Ishikawa (cell line): ENCODE measurements around the gene PDE4B.

Source experiments
- CEBPB ChIP-seq: IDR thresholded peaks from 2 replicates; pipeline ENCODE4 v1.6.1; 2012
- CREB1 ChIP-seq: IDR thresholded peaks from 2 replicates; pipeline ENCODE4 v1.6.1; 2012; ENCODE audit warnings: low read depth
- EGR1 ChIP-seq: IDR thresholded peaks from 2 replicates; pipeline ENCODE4 v1.6.1; 2012
- EP300 ChIP-seq: IDR thresholded peaks from 2 replicates; pipeline ENCODE4 v1.6.1; 2012; ENCODE audit warnings: borderline replicate concordance
- FOXM1 ChIP-seq: IDR thresholded peaks from 2 replicates; pipeline ENCODE4 v1.6.1; 2012; ENCODE audit warnings: low read depth, borderline replicate concordance
- NFIC ChIP-seq: IDR thresholded peaks from 2 replicates; pipeline ENCODE4 v1.6.1; 2012
- RAD21 ChIP-seq: IDR thresholded peaks from 2 replicates; pipeline ENCODE4 v1.6.1; 2012; ENCODE audit warnings: low read depth
- TAF1 ChIP-seq: IDR thresholded peaks from 2 replicates; pipeline ENCODE4 v1.6.1; 2012; ENCODE audit warnings: low read depth, mild to moderate bottlenecking
- TCF12 ChIP-seq: IDR thresholded peaks from 2 replicates; pipeline ENCODE4 v1.6.1; 2012; ENCODE audit warnings: low read depth
- TEAD4 ChIP-seq: IDR thresholded peaks from 2 replicates; pipeline ENCODE4 v1.6.1; 2012
- YY1 ChIP-seq: IDR thresholded peaks from 2 replicates; pipeline ENCODE4 v1.6.1; 2012; ENCODE audit warnings: low read depth
- ZBTB7A ChIP-seq: IDR thresholded peaks from 2 replicates; pipeline ENCODE4 v1.6.1; 2012; ENCODE audit warnings: low read depth
- TF ChIP-seq, protein P1 (sequence below): IDR thresholded peaks from 2 replicates; pipeline ENCODE4 v1.6.1; 2012
- TF ChIP-seq, protein P2 (sequence below): IDR thresholded peaks from 2 replicates; pipeline ENCODE4 v1.6.1; 2012; ENCODE audit warnings: low read depth, mild to moderate bottlenecking
- TF ChIP-seq, protein P3 (sequence below): IDR thresholded peaks from 2 replicates; pipeline ENCODE4 v1.6.1; 2012

Gene PDE4B

DNA sequence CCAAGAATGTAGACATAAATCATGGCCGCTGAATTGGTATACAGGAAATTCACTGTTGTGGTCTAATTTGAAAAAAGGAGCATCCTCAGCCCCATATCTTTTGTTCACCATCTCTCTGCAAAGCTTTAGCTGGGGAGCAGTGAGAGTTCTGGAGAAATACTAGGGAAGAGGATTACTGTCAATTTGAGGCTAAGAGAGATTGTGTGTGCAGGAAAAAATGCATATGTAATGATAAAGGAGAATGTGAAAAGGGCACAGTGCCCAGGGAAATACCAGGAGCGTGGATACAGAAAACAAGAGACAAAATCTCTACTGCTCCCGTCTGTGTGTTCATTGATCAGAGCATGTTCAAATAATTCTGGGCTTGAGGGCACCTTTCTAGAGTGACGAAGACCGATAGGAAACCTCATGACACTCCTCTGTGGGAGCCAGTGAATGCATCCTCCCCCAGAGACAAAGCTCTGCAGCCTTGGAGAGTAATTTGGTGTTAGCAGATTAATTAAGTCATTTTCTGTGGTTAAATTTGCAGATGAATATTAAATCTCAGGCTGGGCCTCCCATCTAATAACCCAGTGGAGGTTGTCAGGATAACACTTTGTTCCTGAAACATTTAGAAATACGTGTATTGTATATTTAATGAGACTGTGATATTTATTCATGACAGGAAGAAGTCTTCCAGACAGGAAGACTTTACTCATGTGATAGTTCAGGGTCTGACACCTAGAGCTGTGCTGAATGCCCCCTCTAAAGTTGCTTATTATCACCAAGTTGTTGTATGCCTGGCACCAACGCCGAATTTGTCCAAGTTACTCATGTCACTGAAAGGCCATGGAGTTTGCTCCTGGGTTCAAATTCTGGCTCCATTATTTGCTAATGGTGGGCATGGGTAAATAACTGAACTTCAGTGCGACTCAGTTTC is 453.9 kb downstream of the PDE4B start:
- TF ChIP-seq TEAD4, result no peak
- no peak for TF ChIP-seq NFIC
- no peak for TF ChIP-seq CEBPB
- TF ChIP-seq TCF12, result no peak
- no peak for TF ChIP-seq ZBTB7A
- TF ChIP-seq, protein P1, sequence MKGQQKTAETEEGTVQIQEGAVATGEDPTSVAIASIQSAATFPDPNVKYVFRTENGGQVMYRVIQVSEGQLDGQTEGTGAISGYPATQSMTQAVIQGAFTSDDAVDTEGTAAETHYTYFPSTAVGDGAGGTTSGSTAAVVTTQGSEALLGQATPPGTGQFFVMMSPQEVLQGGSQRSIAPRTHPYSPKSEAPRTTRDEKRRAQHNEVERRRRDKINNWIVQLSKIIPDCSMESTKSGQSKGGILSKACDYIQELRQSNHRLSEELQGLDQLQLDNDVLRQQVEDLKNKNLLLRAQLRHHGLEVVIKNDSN, result no peak
- TF ChIP-seq, protein P2, sequence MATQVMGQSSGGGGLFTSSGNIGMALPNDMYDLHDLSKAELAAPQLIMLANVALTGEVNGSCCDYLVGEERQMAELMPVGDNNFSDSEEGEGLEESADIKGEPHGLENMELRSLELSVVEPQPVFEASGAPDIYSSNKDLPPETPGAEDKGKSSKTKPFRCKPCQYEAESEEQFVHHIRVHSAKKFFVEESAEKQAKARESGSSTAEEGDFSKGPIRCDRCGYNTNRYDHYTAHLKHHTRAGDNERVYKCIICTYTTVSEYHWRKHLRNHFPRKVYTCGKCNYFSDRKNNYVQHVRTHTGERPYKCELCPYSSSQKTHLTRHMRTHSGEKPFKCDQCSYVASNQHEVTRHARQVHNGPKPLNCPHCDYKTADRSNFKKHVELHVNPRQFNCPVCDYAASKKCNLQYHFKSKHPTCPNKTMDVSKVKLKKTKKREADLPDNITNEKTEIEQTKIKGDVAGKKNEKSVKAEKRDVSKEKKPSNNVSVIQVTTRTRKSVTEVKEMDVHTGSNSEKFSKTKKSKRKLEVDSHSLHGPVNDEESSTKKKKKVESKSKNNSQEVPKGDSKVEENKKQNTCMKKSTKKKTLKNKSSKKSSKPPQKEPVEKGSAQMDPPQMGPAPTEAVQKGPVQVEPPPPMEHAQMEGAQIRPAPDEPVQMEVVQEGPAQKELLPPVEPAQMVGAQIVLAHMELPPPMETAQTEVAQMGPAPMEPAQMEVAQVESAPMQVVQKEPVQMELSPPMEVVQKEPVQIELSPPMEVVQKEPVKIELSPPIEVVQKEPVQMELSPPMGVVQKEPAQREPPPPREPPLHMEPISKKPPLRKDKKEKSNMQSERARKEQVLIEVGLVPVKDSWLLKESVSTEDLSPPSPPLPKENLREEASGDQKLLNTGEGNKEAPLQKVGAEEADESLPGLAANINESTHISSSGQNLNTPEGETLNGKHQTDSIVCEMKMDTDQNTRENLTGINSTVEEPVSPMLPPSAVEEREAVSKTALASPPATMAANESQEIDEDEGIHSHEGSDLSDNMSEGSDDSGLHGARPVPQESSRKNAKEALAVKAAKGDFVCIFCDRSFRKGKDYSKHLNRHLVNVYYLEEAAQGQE, result no peak
- no peak for TF ChIP-seq YY1
- no peak for TF ChIP-seq TAF1
- no peak for TF ChIP-seq EGR1
- TF ChIP-seq RAD21, result no peak
- TF ChIP-seq CREB1, result no peak

DNA sequence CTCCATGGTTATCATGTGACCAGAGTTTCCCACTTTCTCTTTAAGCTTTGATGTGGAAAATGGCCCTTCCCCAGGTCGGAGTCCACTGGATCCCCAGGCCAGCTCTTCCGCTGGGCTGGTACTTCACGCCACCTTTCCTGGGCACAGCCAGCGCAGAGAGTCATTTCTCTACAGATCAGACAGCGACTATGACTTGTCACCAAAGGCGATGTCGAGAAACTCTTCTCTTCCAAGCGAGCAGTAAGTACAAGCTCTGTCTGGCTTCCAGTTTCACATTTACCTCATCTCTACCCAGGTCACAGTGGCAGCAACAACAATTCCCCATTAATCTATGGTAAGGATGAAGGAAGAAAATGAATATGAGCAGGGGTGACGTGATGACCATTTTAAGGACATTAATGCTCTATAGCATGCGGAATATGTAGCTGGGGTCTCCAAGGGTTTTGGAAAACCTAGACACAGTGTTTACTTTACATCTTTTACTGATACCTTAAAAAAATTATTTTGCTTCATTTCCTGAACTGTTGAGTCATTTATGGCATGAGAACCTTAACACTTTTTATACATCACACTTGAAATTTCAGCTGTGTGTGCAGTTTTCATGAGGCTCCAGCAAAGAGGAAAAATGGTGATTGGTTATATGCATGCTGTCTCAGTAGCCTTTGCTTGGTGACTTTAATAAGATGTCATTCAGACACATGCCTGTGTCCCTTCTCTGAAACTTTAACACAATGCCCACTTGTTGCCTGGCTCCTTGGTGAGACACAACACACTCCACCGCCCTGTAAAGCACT is 454.9 kb downstream of the PDE4B start:
- TF ChIP-seq, protein P3, sequence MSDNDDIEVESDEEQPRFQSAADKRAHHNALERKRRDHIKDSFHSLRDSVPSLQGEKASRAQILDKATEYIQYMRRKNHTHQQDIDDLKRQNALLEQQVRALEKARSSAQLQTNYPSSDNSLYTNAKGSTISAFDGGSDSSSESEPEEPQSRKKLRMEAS, result no peak
- no peak for TF ChIP-seq FOXM1
- no peak for TF ChIP-seq EGR1
- TF ChIP-seq, protein P2, result no peak
- no peak for TF ChIP-seq EP300
- TF ChIP-seq CREB1, result no peak

DNA sequence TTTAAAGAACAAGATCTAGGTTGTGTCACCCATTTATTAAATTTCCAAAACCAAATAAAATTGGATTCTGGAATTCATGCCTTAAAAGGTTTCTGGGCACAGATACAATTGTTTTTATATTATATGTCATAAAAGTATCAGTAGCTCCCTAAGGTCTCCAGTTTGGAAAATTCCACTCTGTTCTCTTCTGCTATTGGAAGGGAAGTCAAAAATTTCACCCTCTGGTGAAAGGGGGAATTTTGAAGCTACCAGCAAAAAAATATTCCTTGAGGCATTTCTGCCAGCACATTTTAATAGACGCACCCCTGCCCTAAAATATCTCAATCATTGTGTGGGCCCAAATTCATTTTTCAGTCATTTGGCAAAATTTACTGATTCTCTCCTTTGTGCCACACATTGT is 455.6 kb downstream of the PDE4B start:
- TF ChIP-seq EGR1, result no peak
- no peak for TF ChIP-seq YY1
- TF ChIP-seq TEAD4, result no peak
- no peak for TF ChIP-seq TCF12
- no peak for TF ChIP-seq CEBPB

DNA sequence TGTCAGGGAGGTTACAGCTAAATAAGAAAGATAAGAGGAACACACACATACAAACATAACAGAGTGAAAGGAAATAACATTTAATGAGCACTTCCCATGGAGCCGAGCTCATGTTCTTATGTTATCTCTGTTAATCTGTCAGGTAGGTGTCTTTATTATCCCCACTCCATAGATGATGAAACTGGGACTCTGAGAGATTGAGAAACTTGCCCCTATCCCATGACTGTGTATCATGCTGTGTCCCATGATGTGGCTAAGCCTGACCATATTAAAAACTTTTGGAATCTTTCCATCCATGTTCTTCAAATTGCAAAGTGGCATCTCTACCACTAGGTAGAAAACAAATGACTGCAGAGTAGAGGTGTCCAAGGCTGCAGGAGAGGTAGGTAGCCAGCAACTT is 456.1 kb downstream of the PDE4B start:
- TF ChIP-seq YY1, result no peak
- TF ChIP-seq EGR1, result no peak
- no peak for TF ChIP-seq ZBTB7A
- TF ChIP-seq, protein P2, result no peak

DNA sequence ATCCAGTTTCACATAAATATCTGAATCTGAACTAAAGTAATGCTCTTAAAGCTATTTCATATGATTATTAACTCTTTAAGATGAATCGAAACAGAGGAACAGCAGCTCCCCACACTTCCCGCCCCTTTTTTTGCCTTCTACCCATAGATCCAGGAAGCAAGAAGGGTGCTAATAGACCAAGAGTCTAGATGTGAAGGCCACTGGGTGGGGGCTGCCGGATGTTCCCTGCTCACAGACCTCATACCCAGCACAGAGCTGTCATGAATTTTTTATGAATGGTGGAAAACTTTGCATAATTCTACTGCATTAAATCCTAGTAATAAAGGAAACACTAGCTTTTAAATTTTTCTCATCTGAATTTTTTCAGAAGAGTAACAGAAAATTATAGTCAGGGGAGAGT is 457.4 kb downstream of the PDE4B start:
- TF ChIP-seq CREB1 (no peak), YY1 (no peak), EP300 (no peak), TCF12 (no peak), NFIC (no peak), FOXM1 (no peak), EGR1 (no peak), CEBPB (no peak), RAD21 (no peak)
- TF ChIP-seq, protein P3, result no peak
